HEK293T (cell line): ENCODE measurements around the gene BCAM.
"Not testable (repeated sequence)": the region's sequence is repeated elsewhere in the genome, so short reads cannot be mapped to it uniquely, and the experiment has no call there.

Source experiments
- CTCF ChIA-PET: fragments of 350-600 bp; formaldehyde crosslinking; extraction: SDS; loops from one replicate; lab custom pipeline; 2021; ENCODE audit warnings: antibody characterized with exemption, inconsistent platforms; lab: Yijun Ruan, JAX
- POLR2A ChIA-PET: fragments of 350-600 bp; formaldehyde crosslinking; extraction: SDS; loops from one replicate; lab custom pipeline; 2020; ENCODE audit warnings: antibody characterized with exemption, inconsistent platforms; lab: Yijun Ruan, JAX
- DNase-seq: peaks from one replicate; pipeline ENCODE4 v3.0.0; 2012; ENCODE audit warnings: mixed read lengths; ENCODE audit errors: extremely low spot score
- ARNT ChIP-seq: fragments of 450-650 bp; IDR thresholded peaks from 2 replicates; pipeline ENCODE4 v1.6.1; 2017; ENCODE audit warnings: mild to moderate bottlenecking
- BHLHE40 ChIP-seq: fragments of 450-650 bp; IDR thresholded peaks from 2 replicates; pipeline ENCODE4 v1.6.1; 2016; ENCODE audit warnings: mild to moderate bottlenecking, moderate library complexity, borderline replicate concordance
- CTBP1 ChIP-seq: fragments of 450-650 bp; IDR thresholded peaks from 2 replicates; pipeline ENCODE4 v1.6.1; 2016; ENCODE audit warnings: borderline replicate concordance
- ELF4 ChIP-seq: fragments of 450-650 bp; IDR thresholded peaks from 2 replicates; pipeline ENCODE4 v1.6.1; 2017; ENCODE audit warnings: antibody characterized with exemption
- FOXA1 ChIP-seq: fragments of 450-650 bp; IDR thresholded peaks from 2 replicates; pipeline ENCODE4 v1.6.1; 2016; ENCODE audit warnings: mild to moderate bottlenecking
- FOXK2 ChIP-seq: fragments of 450-650 bp; IDR thresholded peaks from 2 replicates; pipeline ENCODE4 v1.6.1; 2016; ENCODE audit warnings: mild to moderate bottlenecking
- FOXM1 ChIP-seq: fragments of 450-650 bp; IDR thresholded peaks from 2 replicates; pipeline ENCODE4 v1.6.1; 2017; ENCODE audit warnings: mild to moderate bottlenecking, borderline replicate concordance
- HDGF ChIP-seq: fragments of 450-650 bp; IDR thresholded peaks from 2 replicates; pipeline ENCODE4 v1.6.1; 2017; ENCODE audit warnings: antibody characterized with exemption, borderline replicate concordance
- L3MBTL2 ChIP-seq: fragments of 450-650 bp; conservative IDR thresholded peaks from 2 replicates; pipeline ENCODE4 v1.6.1; 2016; ENCODE audit warnings: mild to moderate bottlenecking
- LEF1 ChIP-seq: fragments of 450-650 bp; IDR thresholded peaks from 2 replicates; pipeline ENCODE4 v1.6.1; 2017; ENCODE audit warnings: mild to moderate bottlenecking, borderline replicate concordance
- NFRKB ChIP-seq: fragments of 450-650 bp; IDR thresholded peaks from 2 replicates; pipeline ENCODE4 v1.6.1; 2016; ENCODE audit warnings: mild to moderate bottlenecking, moderate library complexity
- SP1 ChIP-seq: fragments of 450-650 bp; IDR thresholded peaks from 2 replicates; pipeline ENCODE4 v1.6.1; 2017
- SUZ12 ChIP-seq: fragments of 450-650 bp; IDR thresholded peaks from 2 replicates; pipeline ENCODE4 v1.6.1; 2016; ENCODE audit warnings: mild to moderate bottlenecking
- TARDBP ChIP-seq: fragments of 450-650 bp; IDR thresholded peaks from 2 replicates; pipeline ENCODE4 v1.6.1; 2016
- ZNF384 ChIP-seq: fragments of 450-650 bp; IDR thresholded peaks from 2 replicates; pipeline ENCODE4 v1.6.1; 2016
- TF ChIP-seq, protein P1 (sequence below): fragments of 450-650 bp; IDR thresholded peaks from 2 replicates; pipeline ENCODE4 v1.6.1; 2016

The BCAM gene

DNA sequence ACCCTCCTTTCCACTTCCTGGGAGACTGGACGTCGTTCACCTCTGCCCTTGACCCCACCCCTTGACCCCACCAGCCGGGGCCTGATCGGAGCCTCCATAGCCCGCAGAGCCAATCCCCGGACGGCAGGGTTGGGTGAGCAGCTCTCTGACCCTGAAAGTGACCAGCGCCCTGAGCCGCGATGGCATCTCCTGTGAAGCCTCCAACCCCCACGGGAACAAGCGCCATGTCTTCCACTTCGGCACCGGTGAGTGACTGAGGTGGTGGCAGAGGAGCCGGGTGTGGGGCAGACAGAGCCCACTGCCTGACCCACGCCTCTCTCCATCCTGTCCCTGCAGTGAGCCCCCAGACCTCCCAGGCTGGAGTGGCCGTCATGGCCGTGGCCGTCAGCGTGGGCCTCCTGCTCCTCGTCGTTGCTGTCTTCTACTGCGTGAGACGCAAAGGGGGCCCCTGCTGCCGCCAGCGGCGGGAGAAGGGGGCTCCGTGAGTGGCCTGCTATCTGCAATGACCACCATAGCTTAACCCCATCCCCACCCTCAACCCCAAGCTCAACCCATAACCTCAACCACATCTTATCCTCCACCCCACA lies 10.4 kb downstream of the BCAM start:
- peak; percentile 6 for DNase-seq
- TF ChIP-seq ELF4 = no peak
- TF ChIP-seq HDGF = no peak
- TF ChIP-seq TARDBP = no peak
- TF ChIP-seq, protein P1, sequence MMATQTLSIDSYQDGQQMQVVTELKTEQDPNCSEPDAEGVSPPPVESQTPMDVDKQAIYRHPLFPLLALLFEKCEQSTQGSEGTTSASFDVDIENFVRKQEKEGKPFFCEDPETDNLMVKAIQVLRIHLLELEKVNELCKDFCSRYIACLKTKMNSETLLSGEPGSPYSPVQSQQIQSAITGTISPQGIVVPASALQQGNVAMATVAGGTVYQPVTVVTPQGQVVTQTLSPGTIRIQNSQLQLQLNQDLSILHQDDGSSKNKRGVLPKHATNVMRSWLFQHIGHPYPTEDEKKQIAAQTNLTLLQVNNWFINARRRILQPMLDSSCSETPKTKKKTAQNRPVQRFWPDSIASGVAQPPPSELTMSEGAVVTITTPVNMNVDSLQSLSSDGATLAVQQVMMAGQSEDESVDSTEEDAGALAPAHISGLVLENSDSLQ = no peak
- CTCF ChIA-PET = interaction anchor here (1.5 kb wide), 1 partner anchor 29 kb away, joined by 4 read pairs; no protein-coding TSS in a partner anchor
- POLR2A ChIA-PET = no interaction called here

DNA sequence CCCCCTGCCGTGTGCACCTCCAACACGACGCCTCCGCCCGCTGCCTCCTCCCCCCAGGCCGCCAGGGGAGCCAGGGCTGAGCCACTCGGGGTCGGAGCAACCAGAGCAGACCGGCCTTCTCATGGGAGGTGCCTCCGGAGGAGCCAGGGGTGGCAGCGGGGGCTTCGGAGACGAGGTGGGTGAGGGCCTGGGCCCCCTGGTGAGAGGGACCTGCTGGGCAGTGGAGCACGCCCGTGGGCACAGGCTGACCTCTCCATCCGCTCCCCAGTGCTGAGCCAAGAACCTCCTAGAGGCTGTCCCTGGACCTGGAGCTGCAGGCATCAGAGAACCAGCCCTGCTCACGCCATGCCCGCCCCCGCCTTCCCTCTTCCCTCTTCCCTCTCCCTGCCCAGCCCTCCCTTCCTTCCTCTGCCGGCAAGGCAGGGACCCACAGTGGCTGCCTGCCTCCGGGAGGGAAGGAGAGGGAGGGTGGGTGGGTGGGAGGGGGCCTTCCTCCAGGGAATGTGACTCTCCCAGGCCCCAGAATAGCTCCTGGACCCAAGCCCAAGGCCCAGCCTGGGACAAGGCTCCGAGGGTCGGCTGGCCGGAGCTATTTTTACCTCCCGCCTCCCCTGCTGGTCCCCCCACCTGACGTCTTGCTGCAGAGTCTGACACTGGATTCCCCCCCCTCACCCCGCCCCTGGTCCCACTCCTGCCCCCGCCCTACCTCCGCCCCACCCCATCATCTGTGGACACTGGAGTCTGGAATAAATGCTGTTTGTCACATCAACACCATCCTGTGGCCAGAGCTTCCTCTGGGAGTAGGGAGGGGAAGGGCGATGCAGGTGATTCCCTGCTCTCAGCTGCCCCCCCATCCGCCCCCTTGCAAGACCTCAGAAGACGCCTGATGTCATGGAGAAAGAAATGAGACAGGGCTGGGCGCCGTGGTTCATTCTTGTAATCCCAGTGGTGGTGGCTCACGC lies 12.0 kb downstream of the BCAM start:
- TF ChIP-seq L3MBTL2 = no peak
- no peak for TF ChIP-seq HDGF
- no peak for TF ChIP-seq CTBP1
- no peak for TF ChIP-seq TARDBP
- TF ChIP-seq FOXA1 = no peak
- no peak for TF ChIP-seq ZNF384
- TF ChIP-seq BHLHE40 = no peak
- TF ChIP-seq LEF1 = no peak
- no peak for TF ChIP-seq SP1
- TF ChIP-seq ARNT = no peak
- TF ChIP-seq SUZ12 = no peak
- TF ChIP-seq NFRKB = no peak
- TF ChIP-seq, protein P1 = no peak
- TF ChIP-seq ELF4 = no peak
- no peak for TF ChIP-seq FOXM1
- ChIA-PET CTCF (no interaction called here), POLR2A (no interaction called here)
- DNase-seq = peak; percentile 4

DNA sequence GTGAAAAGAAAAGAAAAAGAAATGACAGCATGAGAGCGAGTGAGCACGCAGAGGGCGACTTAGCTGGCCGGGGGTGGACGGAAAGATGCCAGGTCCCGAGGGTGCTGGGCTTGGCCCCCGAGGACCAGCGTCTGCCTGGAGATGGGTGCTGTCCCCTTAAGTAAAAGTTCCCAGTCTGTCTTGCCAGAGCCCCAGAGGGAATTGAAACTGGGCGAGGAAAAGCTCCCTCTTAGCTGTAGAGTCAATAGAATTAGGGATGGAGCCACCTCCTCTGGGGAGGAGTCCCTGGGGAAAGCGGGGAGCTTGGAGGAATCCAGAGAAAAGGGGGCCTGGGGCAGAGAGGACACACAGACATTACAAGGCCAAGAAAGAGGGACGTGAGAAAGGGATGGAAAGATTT lies 13.3 kb downstream of the BCAM start:
- ChIA-PET CTCF (no interaction called here), POLR2A (interaction anchor here (1.2 kb wide), 1 partner anchor 38 kb away, joined by 4 read pairs; no protein-coding TSS in a partner anchor)
- no peak for DNase-seq
- TF ChIP-seq SUZ12 (no peak), CTBP1 (no peak), LEF1 (no peak), SP1 (no peak)

DNA sequence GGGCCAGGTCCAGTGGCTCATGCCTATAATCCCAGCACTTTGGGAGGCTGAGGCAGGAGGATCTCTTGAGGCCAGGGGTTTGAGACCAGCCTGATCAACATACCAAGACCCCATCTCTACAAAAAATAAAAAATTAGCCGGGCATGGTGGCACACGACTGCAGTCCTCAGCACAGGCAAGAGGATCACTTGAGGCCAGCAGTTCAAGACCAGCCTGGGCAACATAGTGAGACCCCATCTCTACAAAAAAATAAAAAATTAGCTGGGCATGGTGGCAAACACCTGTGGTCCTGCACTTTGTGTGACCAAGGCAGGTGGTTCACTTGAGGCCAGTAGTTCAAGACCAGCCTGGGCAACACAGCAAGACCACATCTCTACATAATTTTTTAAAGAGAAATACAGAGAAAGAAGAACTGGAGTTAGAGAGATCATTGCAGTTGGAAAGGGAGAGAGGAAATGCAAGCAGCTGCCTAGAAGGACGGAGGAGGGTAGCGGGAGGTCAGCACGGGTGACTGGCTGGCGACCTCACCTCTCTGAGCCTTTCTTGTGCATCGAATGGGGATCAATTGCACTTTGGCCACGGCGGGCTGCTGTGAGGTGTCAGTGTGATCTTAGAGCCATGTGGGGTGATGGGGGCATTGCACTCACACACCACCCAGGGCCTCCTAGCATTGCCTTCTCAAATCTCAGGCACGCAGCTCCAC lies 13.9 kb downstream of the BCAM start:
- POLR2A ChIA-PET = interaction anchor here (1.2 kb wide), 1 partner anchor 39 kb away, joined by 4 read pairs; no protein-coding TSS in a partner anchor
- CTCF ChIA-PET = interaction anchor here (1.0 kb wide), 1 partner anchor 23 kb away, joined by 6 read pairs; the partner anchor contains the start of gene NECTIN2
- TF ChIP-seq FOXA1 (no peak), BHLHE40 (no peak), ARNT (no peak), FOXM1 (no peak), HDGF (no peak)
- DNase-seq = no peak

DNA sequence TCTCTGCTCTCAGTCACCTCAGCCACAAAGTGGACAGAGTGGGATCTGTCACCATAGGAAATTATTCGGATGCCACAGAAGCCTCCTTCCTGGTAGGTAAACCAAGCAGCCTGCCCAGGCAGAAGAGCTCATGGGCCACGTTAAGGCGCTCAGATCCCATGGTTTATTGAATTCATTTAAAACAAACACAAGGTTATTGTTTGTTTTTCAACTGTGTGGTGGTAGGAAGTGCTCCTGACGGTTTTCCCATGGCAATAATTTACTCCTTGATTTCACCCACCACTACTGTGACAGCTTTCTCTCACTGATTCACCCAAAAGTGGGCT lies 14.4 kb downstream of the BCAM start:
- no peak for DNase-seq
- TF ChIP-seq FOXA1 (no peak), FOXK2 (no peak), L3MBTL2 (no peak), NFRKB (no peak), ELF4 (no peak), ARNT (no peak), BHLHE40 (no peak), SP1 (no peak), FOXM1 (no peak), TARDBP (no peak), LEF1 (no peak), SUZ12 (no peak), ZNF384 (no peak), CTBP1 (no peak), HDGF (no peak)
- TF ChIP-seq, protein P1 = no peak
- ChIA-PET CTCF (interaction anchor here (1.0 kb wide), 1 partner anchor 23 kb away, joined by 6 read pairs; the partner anchor contains the start of gene NECTIN2), POLR2A (no interaction called here)

DNA sequence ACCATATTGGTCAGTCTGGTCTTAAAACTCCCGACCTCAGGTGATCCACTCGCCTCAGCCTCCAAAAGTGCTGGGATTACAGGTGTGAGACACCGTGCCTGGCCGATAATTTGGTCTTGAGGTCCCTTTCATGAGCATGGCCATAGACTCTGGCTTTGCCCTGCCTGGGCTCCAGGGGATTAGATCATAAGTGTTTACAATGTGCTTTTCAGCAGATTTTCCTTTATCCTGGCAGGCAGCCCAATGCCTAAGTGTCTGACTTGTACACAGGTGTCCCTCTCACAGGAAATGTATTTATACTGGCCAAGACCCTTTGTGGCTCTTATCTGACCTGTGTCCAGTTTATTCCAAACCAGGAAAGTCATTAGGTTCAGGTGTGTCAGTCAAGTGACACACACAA lies 15.9 kb downstream of the BCAM start:
- ChIA-PET POLR2A (no interaction called here), CTCF (no interaction called here)
- DNase-seq = no peak
- no peak for TF ChIP-seq HDGF
- TF ChIP-seq SUZ12 = no peak
- no peak for TF ChIP-seq L3MBTL2
- no peak for TF ChIP-seq FOXM1
- TF ChIP-seq, protein P1 = no peak
- TF ChIP-seq FOXA1 = no peak
- no peak for TF ChIP-seq ELF4
- no peak for TF ChIP-seq BHLHE40
- TF ChIP-seq ARNT = no peak
- no peak for TF ChIP-seq CTBP1
- TF ChIP-seq NFRKB = no peak
- no peak for TF ChIP-seq LEF1
- TF ChIP-seq ZNF384 = no peak
- no peak for TF ChIP-seq FOXK2
- no peak for TF ChIP-seq SP1
- TF ChIP-seq TARDBP = no peak

DNA sequence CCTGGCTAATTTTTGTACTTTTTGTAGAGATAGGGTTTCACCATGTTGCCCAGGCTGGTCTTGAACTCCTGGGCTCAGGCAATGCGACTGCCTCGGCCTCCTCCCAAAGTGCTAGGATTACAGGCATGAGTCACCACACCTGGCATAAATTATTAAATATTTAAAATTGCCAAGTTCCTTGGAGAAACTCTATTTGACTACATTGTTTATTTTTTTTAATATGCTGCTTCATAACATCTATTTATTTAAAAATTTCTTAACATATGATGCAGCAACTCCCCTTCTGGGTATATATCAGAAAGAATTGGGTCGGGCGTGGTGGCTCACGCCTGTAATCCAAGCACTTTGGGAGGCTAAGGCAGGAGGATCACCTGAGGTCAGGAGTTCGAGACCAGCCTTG lies 24.0 kb downstream of the BCAM start:
- DNase-seq, POLR2A ChIA-PET, CTCF ChIA-PET: not testable (repeated sequence)

DNA sequence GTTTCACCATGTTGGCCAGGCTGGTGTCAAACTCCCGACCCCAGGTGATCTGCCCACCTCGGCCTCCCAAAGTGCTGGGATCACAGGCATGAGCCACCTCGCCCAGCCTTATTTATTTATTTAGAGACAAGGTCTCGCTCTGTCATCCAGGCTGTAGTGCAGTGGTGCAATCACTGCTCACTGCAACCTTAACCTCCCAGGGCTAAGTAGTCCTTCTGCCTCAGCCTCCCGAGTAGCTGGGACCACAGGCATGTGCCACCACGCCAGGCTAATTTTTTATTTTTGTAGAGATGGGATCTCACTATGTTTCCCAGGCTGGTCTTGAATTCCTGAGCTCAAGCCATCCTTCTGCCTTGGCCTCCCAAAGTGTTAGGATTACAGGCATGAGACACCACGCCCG lies 25.5 kb downstream of the BCAM start:
- DNase-seq, CTCF ChIA-PET: not testable (repeated sequence)
- POLR2A ChIA-PET = interaction anchor here (0.9 kb wide), 1 partner anchor 12 kb away, joined by 3 read pairs; the partner anchor contains the start of gene NECTIN2
